ENCODE measurements around the gene CDT1. TPM values are rescaled to one million over a fixed set of nuclear protein-coding genes. Genes with fewer than 3 reads are reported as not detected.
A peak's percentile ranks its signal among the peaks of the same experiment; 100 is the strongest.

CDT1 gene
- total RNA-seq, 1 experiment from 2014 or later, result 160 TPM

GRCh38 chr16:88821168-88821850, 17.7 kb downstream of the CDT1 start:
- Histone ChIP-seq H3K36me3 (ENCODE audit: control insufficient read depth in 1 of 2, insufficient read depth in 2 of 2, low read length in 2 of 2) (no peaks in the 10 kb centered on the region), H3K27me3 (ENCODE audit: insufficient read depth, low read length) (no peaks in the 10 kb centered on the region), H3K9ac (ENCODE audit: low read length) (no peak overlapping the region), H3K9me2 (ENCODE audit: insufficient read depth) (no peaks in the 10 kb centered on the region), H3K79me2 (ENCODE audit: insufficient read depth, low read length) (no peaks in the 10 kb centered on the region), H2AFZ (ENCODE audit: low read depth, low read length, poor library complexity, severe bottlenecking) (no peak overlapping the region), H3K9me3 (ENCODE audit: control insufficient read depth in 1 of 2, insufficient read depth in 1 of 2, low read depth in 1 of 2, low read length in 2 of 2) (no peaks in the 10 kb centered on the region), H3K4me3 (replicated peaks in 1 of 2; ENCODE audit: low read depth in 1 of 2, low read length in 2 of 2) (no peak overlapping the region), H3K4me2 (ENCODE audit: low read length) (no peak overlapping the region), H3K4me1 (ENCODE audit: control insufficient read depth in 1 of 2, insufficient read depth in 2 of 2, low read length in 2 of 2) (no peaks in the 10 kb centered on the region), H4K20me1 (ENCODE audit: insufficient read depth) (no peaks in the 10 kb centered on the region), H3K27ac (ENCODE audit: low read depth, low read length) (no peak overlapping the region)
- no TSS peak for BruUV-seq (replicated peaks)
- RAD21 ChIA-PET (ENCODE audit: low non-redundant PET in 1 of 2, low total read pairs in 2 of 2, uncharacterized antibody in 2 of 2, unreplicated experiment in 2 of 2), result no interaction called here
- no peak for DNase-seq (ENCODE audit: low read depth, low spot score)
- intact Hi-C loops (cut with micrococcal nuclease), result no loop called here
- POLR2A ChIA-PET, result no interaction called here
- CTCF ChIA-PET, result no interaction called here
- ATAC-seq, result peak; percentile 52
- TF ChIP-seq CTCF (IDR thresholded peaks at IDR 0.05 in 2 of 3, conservative IDR thresholded peaks at IDR 0.05 in 1 of 3; ENCODE audit: borderline replicate concordance in 1 of 3, insufficient read depth in 1 of 3, low read depth in 2 of 3, low read length in 2 of 3) (peak in 2 of 3 experiments; percentile 23 to 24; a peak in 2 of 6 replicates), CEBPB (IDR thresholded peaks at IDR 0.05; ENCODE audit: low read depth) (no peak), CBX3 (IDR thresholded peaks at IDR 0.05; ENCODE audit: low read depth) (no peak), ELF1 (IDR thresholded peaks at IDR 0.05; ENCODE audit: borderline replicate concordance, low read depth) (no peak), ZNF274 (IDR thresholded peaks at IDR 0.05; ENCODE audit: low read depth, low read length) (no peak), MAX (IDR thresholded peaks at IDR 0.05) (no peak)
